GM18519 (cell line): ENCODE results near the gene PEDS1.
"Not testable (repeated sequence)": the region's sequence is repeated elsewhere in the genome, so short reads cannot be mapped to it uniquely, and the experiment has no call there.

Experiments
- ATAC-seq: cut with Tn5 transposase; IDR thresholded peaks from one replicate; pipeline ENCODE4 v1.9.1; 2021; ENCODE audit warnings: mild to moderate bottlenecking, moderate library complexity; ENCODE audit not compliant: unreplicated experiment, low FRiP score

Gene PEDS1

DNA sequence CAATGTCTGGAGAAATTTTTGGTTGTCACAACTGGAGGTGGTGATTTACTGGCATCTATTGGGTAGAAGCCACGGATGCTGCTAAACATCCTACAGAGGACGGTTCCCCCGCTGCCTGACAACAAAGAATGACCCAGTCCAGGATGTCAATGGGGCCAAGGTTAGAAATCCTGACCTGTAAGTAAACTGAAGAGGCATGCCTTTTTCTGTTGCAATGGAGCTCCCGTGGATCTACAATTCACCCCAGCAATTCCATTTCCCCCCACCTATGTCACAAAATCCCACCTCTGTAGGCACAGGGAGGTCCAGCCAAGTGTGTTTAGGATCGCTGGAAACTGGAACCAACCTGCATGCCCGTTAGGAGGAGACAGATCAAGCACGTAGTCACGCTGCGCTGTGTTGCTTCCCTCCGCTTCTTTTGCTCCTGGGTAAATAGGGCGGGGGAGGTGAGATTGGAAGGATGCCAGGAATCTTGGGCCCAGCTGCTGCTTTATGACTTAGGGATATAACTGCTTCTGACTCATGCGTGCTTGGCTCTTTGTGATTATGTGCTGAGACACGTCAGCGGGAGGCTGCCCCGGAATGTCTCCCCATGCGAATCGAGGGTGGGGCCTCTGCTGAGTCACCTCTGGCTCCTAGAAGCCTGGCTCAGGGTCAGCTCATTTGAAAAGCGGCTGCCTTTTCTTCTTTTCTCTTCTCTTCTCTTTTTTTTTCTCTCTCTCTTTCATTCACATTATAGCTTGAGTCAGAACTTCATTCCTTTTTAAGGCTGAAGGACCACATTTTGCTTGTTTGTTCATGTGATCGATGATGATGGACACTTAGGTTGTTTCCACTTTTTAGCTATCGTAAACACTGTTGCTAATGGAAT is 12.4 kb upstream of the PEDS1 start:
- ATAC-seq: no peak

DNA sequence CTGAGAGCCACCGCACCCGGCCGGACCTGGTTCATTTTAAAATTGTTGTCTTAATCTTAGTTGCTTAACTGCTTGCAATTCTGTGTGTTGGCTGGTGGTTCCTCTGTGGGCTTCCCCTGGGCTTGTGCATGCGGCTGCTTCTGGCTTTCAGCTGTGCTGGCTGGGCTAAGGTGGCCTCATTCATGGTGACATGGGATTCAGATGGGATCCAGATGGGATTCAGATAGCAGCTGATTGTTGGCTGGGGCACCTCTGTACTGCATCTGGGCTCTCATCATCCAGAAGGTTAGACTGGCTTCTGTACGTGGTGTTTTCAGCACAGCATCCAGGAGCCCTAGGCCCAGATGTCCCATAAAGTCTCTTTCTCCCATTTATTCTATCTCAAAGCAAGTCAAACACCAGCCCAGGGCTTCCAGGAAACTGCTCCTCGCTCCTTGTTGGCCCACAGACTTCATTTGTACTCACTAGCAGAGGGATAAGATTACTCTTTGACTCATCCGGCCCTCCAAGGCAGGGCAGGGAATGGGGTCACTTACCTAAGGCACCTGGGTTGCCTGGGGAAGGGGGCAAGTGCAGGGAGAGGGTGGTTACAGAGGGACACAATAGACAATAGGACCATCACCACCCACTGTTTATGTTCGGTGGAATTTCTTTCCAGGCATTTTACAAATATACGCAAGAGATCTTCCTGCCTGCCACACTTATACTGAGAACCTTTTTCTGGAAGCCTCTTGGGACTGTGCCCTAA is 10.2 kb upstream of the PEDS1 start:
- no peak for ATAC-seq

DNA sequence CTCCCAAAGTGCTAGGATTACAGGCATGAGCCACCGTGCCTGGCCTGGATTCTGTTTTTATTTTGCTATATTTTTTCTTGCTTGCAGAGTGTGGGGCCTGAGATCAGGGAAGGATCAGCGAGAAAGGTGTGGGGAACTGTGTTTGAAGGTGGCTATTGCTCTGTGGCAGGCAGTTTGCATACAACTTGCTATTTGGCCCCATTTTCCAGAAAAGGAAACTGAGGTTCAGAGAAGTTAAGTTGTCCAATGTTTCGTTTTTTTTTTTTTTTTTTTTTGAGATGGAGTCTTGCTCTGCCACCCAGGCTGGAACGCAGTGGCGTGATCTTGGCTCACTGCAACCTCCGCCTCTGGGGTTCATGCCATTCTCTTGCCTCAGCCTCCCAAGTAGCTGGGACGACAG is 8.0 kb upstream of the PEDS1 start:
- ATAC-seq: not testable (repeated sequence)

DNA sequence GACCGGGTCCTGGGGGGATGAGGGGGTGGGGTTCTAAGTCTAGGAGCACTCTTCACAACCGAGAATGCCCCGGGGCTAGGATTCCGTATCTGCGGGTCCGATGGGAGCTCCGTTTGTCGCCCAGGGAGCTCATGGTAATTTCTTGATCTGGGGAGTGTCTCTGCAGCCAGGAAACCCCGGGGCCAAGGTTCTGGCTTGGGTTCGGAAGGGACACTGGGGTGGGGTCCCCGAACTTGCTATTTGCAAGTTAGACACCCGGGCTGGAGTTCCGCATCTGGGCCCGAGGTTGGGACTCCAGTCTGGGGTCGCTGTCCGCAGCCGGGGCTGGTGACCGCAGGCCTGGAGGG is 397 bp downstream of the PEDS1 start:
- no peak for ATAC-seq

DNA sequence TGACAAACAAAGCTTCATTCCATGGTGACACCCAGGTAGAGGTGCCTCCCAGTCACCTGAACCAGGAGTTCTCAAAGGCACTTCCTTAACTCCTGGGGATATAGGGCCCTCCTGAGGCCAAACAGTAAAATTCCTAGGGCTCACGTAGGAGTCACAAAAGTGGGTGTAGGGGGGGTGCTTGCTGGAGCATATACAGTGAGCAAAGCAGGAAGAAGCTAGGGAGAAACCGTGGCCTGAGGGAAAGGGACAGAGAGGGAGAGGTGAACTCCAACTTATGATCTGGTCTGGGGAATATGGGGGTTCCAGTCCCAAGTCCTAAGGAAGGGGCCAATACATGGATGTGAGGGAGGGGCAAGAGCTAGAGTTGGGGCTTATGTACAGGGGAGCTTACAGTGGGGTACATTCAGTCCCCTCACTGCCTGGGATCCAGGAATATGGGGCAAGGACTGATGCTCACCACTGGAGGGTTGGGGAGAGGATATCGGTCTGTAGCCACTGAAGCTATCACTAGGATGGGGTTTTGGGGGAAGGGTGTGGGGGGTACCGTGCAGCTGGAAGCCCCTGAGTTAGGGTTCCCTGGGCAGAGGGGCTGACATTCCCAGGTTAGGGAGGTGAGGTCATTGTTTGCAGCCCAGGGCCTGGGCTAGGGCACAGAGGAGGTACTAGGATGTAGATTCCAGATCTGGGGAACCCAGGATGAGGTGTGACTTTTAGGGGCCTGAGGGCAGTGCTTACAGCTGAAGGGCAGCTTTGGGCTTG is 950 bp downstream of the PEDS1 start:
- no peak for ATAC-seq

DNA sequence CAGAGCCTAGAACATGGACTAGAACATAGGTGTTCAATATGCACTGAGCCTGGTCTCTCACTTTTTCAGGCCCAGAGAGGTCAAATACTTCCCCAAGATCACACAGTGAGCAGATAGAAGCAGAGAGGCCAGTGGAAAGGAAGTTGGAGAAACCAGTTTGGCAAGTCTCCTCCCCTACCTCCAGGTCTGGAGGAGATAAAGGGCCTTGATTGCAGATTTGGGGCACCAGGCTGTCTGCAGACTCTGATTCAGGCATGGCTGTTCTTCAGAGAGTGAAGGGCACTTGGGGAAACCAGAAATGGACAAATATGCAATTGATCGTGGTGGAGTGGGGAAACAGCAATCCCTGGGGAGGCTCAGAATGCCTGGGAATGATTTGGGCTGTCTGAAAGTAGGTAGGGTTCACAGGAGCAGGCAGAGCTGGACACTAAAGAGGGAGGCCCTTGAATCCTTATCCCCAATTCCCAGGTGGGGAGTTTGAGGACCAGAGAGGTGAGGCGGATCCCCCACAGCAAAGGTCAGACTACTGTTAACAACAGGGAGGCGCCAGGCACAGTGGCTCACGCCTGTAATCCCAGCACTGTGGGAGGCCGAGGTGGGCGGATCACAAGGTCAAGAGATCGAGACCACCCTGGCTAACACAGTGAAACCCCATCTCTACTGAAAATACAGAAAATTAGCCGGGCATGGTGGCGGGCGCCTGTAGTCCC is 2.3 kb downstream of the PEDS1 start:
- ATAC-seq: no peak

DNA sequence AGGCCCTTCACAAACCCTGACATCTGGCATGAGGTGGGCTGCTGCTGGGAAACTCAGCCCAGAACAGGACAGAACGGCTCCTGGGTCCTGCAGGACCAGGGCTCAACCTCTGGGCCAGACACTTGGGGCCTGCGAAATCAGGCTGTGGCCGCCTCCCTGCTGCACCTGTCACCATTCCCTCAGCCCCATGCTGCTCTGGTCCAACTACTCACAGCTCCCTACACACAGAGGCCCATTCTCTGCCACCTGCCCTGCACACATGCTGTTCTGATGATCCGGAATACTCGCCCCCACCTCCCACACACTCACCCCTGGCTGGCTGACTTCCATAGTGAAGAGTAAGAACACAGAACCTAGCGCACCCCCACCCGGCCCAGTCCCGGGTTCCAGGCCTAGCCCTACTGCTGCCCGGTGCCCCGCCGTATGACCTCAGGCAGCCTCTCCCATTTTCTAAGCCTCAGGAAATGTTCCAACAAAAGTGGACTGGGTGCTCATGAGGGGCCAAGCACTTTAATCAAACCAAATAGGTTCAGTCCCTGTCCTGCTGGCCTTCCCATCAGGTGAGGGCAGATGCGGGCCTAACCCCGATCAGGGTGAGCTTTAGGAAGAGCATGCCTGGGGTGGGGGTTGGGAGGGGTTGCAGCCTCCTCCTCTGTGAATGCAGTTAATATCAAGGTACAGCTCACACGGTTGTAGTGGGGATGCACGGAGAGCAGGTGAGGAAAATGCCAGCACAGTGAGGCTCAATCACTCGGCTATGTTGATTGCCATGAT is 3.9 kb downstream of the PEDS1 start:
- ATAC-seq: no peak

DNA sequence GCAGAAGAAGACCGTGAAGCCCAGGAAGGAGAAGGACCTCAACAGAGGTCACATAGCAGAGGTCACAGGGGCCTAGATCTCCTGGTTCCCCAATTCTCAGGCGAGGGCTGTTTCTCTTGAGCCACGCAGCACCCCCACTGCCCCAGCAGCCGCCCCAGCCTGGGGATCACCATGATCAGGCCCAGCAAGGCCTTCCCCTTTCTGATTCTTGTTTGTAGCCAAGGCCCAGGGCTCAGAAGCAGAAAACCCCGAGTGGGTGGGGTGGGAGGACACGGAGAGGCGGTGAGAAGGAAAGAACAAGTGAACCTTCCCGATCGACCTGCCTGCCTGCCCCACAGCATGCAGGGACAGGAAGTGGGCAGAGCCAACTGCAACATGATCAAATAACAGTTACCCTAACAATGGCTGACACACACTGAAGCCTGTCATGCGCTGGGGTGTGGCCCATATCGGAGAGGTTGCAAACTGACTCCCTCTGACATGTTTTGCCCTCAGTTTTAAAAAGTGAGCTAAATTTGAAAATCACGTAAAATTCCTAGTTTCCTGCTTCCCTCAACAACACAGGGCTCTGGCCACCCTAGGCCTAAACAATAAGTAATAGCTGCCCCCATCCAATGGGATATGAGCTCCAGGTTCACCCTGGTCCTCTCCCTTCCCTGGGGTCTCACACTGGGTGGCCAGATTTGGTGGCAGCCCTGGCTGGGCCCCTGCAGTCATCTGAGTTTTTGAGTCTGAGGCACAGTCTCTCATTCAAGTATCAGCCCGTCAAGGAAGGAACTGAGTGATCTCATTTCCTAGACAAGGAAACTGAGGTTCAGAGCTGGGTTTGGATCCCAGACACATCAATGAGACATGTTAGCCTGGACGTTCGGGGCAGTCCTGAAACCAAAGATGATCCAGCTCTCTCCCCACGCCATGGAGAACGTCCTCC is 6.5 kb downstream of the PEDS1 start:
- ATAC-seq: no peak

DNA sequence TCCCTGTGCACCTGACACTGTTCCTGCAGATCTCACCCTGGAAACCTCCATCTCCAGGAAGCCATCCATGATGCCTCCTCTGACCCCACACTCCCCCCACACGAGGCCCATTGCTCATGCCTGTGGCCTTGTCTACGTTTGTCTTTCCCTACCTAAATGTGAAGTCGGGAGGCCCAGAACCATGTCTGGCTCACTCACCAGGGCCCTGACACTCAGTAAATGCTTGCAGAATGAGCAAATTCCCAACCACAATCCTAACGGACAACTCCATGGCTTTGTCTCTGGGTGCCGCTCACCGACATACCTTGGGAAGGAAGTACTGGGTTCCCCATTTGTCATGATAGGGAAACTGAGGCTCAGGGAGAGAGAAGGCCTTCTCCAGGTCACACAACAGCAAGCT is 7.3 kb downstream of the PEDS1 start:
- ATAC-seq: no peak

DNA sequence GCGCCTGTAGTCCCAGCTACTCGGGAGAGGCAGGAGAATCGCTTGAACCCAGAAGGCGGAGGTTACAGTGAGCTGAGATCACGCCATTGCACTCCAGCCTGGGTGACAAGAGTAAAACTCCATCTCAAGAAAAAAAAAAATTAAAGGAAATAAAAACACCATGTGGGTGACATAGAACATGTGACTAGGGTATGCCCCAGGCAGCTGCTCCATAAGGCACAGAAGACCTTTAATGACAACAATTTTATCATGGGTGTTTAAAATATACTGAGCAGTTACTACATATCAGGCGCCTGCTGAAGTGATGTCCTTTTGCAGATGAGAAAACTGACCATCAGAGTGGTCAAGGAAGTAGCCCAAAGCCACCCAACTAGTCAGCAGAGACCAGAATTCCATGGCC is 8.0 kb downstream of the PEDS1 start:
- ATAC-seq: no peak

DNA sequence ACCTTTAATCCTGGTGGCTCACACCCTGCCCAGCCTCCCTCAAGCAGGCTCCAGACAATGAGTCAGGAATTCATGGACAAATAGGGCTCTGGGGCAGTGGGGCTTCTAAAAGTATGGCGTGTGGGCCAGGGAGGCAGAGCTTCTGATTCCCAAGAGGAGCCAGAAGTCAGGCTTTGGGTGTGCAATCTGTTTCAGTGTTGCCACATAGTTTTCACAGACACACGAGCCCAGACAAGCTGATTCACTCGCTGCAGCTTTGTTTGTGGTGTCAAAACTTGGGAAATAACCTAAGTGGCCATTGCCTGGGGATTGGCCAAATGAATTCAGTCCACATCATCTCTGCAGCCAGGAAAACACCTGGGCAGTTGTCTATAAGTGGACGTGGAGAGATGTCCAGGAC is 9.2 kb downstream of the PEDS1 start:
- ATAC-seq: no peak

DNA sequence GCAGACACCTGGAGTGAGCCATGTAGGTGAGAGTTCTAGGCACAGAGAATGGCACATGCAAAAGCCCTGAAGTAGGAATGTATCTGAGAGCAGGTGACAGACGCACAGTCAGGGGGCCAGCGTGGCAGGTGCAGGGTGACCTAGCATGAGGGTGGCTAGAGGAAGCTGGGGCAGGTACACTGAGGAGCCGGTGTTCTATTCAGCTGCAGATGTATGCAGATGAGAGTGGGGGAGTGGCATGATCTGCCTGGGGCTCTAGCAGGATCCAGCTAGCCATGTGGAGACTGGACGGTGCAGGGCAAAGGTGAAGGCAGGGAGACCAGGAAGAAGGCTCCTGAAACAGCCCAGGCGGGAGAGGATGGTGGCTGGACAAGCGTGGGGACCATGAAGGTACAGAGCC is 10.7 kb downstream of the PEDS1 start:
- ATAC-seq: no peak

DNA sequence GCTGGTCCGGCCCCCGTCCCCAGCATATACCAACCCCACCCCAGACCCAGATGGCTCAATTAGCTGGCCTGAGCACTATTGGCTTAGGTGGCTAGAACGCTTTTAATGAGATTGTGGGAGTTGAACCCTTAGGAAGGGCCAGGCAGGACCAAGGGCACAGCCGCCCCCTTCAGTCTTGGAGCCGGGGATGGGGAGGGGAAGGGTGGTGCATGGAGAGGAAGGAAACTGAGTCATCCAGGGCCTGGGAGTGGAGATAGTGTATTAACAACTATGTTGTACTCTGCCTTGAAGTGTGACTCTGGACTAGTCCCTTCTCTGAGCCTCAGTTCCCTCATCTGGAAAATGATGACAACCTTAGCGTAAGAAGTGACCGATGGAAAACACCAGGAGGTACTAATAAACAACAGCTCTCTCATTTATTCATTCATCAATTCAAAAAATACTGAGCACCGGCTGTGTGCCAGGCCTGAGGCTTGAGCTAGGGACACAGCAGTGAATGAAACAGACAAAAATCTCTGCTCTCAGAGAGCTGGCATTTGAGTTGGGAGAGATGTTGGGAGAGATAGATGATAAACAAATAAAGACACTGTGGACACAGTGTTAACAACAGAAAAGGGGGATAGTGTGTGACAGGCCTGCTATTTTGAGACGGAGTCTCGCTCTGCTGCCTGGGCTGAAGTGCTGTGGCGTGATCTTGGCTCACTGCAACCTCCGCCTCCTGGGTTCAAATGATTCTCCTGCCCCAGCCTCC is 11.5 kb downstream of the PEDS1 start:
- no peak for ATAC-seq

DNA sequence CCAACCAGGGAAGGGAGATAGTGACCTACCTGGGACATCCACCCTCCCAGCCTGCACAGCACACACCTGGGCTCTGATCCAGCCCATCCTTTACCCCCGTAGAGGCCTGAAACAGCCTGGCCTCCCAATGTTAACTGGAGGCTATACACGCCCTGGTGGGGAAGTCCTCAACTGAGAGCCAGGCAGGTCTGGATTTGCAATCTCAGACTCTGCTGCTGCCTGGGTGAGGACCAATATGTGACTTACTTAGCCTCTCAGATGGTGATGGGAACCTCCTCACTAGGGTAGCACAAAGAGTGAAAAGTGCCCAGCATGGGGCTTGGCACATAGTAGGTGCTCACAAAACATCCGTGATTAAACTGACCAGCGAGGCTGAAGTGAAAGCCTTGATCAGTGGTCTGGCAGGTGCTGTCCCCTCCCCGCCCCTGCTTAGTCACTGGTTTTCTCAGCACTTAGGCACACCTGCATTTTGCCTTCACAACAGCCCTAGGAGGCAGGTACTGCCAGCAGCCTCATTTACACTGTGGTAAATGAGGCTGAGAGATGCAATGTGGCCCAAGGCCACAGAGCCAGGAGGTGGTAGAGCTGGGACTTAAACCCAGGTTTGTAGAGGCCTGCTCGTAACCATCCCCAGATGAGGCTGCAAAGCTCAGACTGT is 12.4 kb downstream of the PEDS1 start:
- no peak for ATAC-seq

DNA sequence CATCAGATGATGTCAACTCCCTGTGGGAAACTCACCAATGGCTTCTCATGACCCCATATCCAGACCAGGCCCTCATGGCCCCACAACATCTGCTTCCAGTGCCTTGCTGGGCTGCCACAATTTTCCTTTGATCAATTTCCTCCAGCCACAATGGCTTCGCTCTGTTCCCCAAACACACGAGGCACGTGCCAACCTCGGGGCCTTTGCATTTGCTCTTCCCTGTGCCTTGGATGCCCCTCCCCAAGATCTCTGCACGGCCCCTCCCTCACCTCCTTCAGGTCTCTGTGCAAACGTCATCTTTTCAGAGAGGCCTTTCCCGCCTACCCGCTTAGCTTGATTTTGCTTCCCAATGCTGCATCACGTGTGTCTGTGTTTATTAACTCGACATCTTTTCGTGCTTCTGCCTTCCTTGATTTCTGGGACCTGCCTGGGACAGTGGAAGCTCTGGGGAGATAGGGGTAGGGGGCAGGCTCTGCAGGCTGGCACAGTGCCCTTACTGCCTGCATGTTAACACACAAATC is 13.1 kb downstream of the PEDS1 start:
- ATAC-seq: no peak

DNA sequence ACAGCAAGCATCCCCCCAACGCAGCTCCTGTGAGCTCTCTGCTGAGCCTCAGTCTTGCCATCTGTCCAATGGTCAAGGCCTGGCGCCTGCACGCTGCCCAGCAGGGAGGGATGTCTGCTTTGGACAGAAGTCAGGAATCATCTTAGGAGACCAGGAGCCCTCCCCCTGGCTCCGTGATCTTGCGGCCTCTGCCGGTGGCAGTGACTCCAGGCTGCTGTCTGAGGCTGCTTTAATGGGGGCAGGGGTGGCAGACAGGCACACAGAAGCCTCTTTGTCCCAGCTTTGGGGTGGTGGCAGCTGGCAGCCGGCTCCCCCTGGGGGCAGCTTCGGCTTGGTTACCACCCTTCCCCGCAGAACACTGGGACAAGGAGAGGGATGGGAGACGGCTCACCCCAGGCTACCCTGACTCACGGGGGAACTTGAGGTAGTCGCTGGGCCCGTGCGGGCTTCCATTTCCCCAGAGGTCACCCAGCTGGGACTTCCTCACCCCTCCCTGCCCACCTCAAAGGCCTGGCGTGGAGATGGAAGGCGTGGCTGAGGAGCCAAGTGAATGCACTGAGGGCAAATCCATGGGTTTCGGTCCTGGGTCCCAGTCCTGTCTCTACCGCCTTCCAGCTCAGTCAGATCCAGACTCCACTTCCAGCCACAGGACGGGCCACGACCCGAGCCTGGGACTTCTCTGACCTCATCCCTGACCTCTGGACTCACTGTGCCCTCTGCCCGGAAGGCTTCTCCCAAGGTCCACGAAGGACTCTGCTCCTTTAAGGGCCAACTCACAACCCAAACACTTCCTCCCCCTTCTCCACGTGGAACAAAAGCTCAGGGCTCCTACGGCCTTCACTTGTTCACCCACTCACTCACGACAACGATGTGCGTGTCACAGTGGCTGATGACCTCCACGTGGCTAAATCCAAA is 14.8 kb downstream of the PEDS1 start:
- no peak for ATAC-seq

DNA sequence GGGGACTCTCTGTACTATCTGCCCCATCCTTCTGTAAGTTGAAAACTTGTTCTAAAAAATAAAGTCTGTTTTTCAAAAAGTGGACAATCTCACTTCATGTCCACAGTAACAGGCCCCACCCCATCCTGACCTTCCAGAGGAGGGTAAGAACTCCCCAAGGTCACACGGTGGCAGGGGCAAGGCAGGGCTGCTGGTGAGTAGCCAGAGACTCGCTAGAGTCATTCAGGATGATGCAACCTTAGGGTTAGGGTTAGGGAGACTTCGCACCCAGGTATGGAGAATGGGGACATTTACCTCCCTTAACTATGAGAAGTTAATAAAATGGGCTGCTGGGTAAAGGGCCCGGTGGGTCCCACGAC is 15.4 kb downstream of the PEDS1 start:
- ATAC-seq: no peak
